Smooth muscle cell (in vitro differentiated cells): ENCODE measurements around the gene SLC51B. TPM values are rescaled to one million over a fixed set of nuclear protein-coding genes. Genes with fewer than 3 reads are reported as not detected.

Source experiments
- DNase-seq: peaks from one replicate; lab custom pipeline; 2025; ENCODE audit not compliant: unreplicated experiment; lab: John Stamatoyannopoulos, UW
- H2AFZ ChIP-seq: fragments of 200-600 bp; sonication (generic); 2 replicates; pipeline ENCODE4 v1.6.0; 2016; ENCODE audit warnings: antibody characterized with exemption, low read depth, mild to moderate bottlenecking
- H3F3A ChIP-seq: fragments of 200-600 bp; sonication (generic); 2 replicates; pipeline ENCODE4 v1.6.0; 2017; ENCODE audit warnings: antibody characterized with exemption, low read depth
- H3K27ac ChIP-seq: fragments of 200-600 bp; sonication (generic); 2 replicates; pipeline ENCODE4 v1.5.1; 2016; ENCODE audit warnings: low read depth, mild to moderate bottlenecking
- H3K27me3 ChIP-seq: fragments of 200-600 bp; sonication (generic); 2 replicates; pipeline ENCODE4 v1.6.1; 2016; ENCODE audit warnings: low read depth, mild to moderate bottlenecking
- H3K36me3 ChIP-seq: fragments of 200-600 bp; sonication (generic); 2 replicates; pipeline ENCODE4 v1.5.1; 2016; ENCODE audit warnings: low read depth
- H3K4me1 ChIP-seq: fragments of 200-600 bp; sonication (generic); 2 replicates; pipeline ENCODE4 v1.5.1; 2016; ENCODE audit warnings: low read depth
- H3K4me2 ChIP-seq: fragments of 200-600 bp; sonication (generic); 2 replicates; pipeline ENCODE4 v1.6.0; 2016; ENCODE audit warnings: mild to moderate bottlenecking
- H3K4me3 ChIP-seq: fragments of 200-600 bp; sonication (generic); 2 replicates; pipeline ENCODE4 v1.5.1; 2016; ENCODE audit warnings: mild to moderate bottlenecking
- H3K79me2 ChIP-seq: fragments of 200-600 bp; sonication (generic); 2 replicates; pipeline ENCODE4 v1.6.0; 2016; ENCODE audit warnings: low read depth, mild to moderate bottlenecking
- H3K9ac ChIP-seq: fragments of 200-600 bp; sonication (generic); 2 replicates; pipeline ENCODE4 v1.6.0; 2016; ENCODE audit warnings: low read depth
- H3K9me3 ChIP-seq: fragments of 200-600 bp; sonication (generic); replicated peaks from 2 replicates; pipeline ENCODE4 v1.5.1; 2016; ENCODE audit warnings: low read depth
- H4K20me1 ChIP-seq: fragments of 200-600 bp; sonication (generic); 2 replicates; pipeline ENCODE4 v1.6.0; 2016; ENCODE audit warnings: low read depth
- CTCF ChIP-seq: fragments of 200-600 bp; sonication (generic); IDR thresholded peaks from 2 replicates; pipeline ENCODE4 v1.5.1; 2017; ENCODE audit warnings: borderline replicate concordance, mild to moderate bottlenecking, antibody characterized with exemption; ENCODE audit not compliant: insufficient read depth, poor library complexity, severe bottlenecking
- WGBS: methylation state at CpG from one replicate; pipeline ENCODE4 v1.1.7; 2016; ENCODE audit warnings: low lambda C conversion rate; 5-methylcytosine and 5-hydroxymethylcytosine counted together
- polyA plus RNA-seq: library from polyadenylated mRNA; unstranded; fragments of >200 nt; fragmentation: Nextera tagmentation; extraction: Ambion mirVana; gene quantifications from 2 replicates; pipeline ENCODE4 v1.2.1, GENCODE V29; 2016
- total RNA-seq: library from RNA; depleted of rRNA; stranded (reverse); fragments of >200 nt; gene quantifications from 2 replicates; pipeline ENCODE4 v1.2.3, GENCODE V29; 2014

The SLC51B gene
- total and polyA plus RNA-seq, 2 experiments from 2014 or later = not detected

- H3K4me3 ChIP-seq = no peak overlapping the region
- no peaks in the 10 kb centered on the region for H4K20me1 ChIP-seq
- TF ChIP-seq CTCF = no peak
- H3K4me2 ChIP-seq = no peak overlapping the region
- H3K36me3 ChIP-seq = peaks cover 24% of the 10 kb centered on the region
- H3K9ac ChIP-seq = no peak overlapping the region
- H3K4me1 ChIP-seq = no peaks in the 10 kb centered on the region
- H3K79me2 ChIP-seq = no peaks in the 10 kb centered on the region
- H3K27ac ChIP-seq = no peak overlapping the region
- DNase-seq = no peak
- H3F3A ChIP-seq = no peaks in the 10 kb centered on the region
- WGBS = 100% methylated on average over 1 of the region's 1 CpG
- H3K9me3 ChIP-seq = no peaks in the 10 kb centered on the region
- no peak overlapping the region for H2AFZ ChIP-seq
- H3K27me3 ChIP-seq = no peaks in the 10 kb centered on the region
Observed at GRCh38 chr15:65020419-65020818, 24.8 kb upstream of the SLC51B start.

GRCh38 chr15:65021488-65021887 lies 23.7 kb upstream of the SLC51B start:
- no peak overlapping the region for H3K4me2 ChIP-seq
- DNase-seq = no peak
- no peak overlapping the region for H2AFZ ChIP-seq
- no peaks in the 10 kb centered on the region for H3F3A ChIP-seq
- no peak overlapping the region for H3K4me3 ChIP-seq
- no peaks in the 10 kb centered on the region for H3K9me3 ChIP-seq
- H4K20me1 ChIP-seq = no peaks in the 10 kb centered on the region
- no peaks in the 10 kb centered on the region for H3K79me2 ChIP-seq
- H3K27ac ChIP-seq = no peak overlapping the region
- peaks cover 18% of the 10 kb centered on the region for H3K36me3 ChIP-seq
- no peak for TF ChIP-seq CTCF
- H3K27me3 ChIP-seq = no peaks in the 10 kb centered on the region
- H3K9ac ChIP-seq = no peak overlapping the region
- no peaks in the 10 kb centered on the region for H3K4me1 ChIP-seq

- no peak overlapping the region for H3K9ac ChIP-seq
- H3K27ac ChIP-seq = no peak overlapping the region
- H3K4me2 ChIP-seq = no peak overlapping the region
- peaks cover 13% of the 10 kb centered on the region for H3K79me2 ChIP-seq
- no peaks in the 10 kb centered on the region for H3K27me3 ChIP-seq
- H4K20me1 ChIP-seq = no peaks in the 10 kb centered on the region
- no peak for TF ChIP-seq CTCF
- 98% methylated on average over 6 of the region's 6 CpGs for whole genome bisulfite sequencing
- H2AFZ ChIP-seq = no peak overlapping the region
- peaks cover 13% of the 10 kb centered on the region for H3K4me1 ChIP-seq
- H3K36me3 ChIP-seq = no peaks in the 10 kb centered on the region
- no peaks in the 10 kb centered on the region for H3F3A ChIP-seq
- no peak for DNase-seq
- H3K9me3 ChIP-seq = no peaks in the 10 kb centered on the region
- no peak overlapping the region for H3K4me3 ChIP-seq
Observed at GRCh38 chr15:65026756-65027155, 18.4 kb upstream of the SLC51B start.

- H3K79me2 ChIP-seq = peaks cover 13% of the 10 kb centered on the region
- H3K36me3 ChIP-seq = no peaks in the 10 kb centered on the region
- WGBS = 97% methylated on average over 1 of the region's 1 CpG
- no peak overlapping the region for H3K9ac ChIP-seq
- H4K20me1 ChIP-seq = no peaks in the 10 kb centered on the region
- H3K27ac ChIP-seq = no peak overlapping the region
- peaks cover 13% of the 10 kb centered on the region for H3K4me1 ChIP-seq
- no peak for DNase-seq
- H3K4me3 ChIP-seq = no peak overlapping the region
- no peak overlapping the region for H2AFZ ChIP-seq
- H3F3A ChIP-seq = no peaks in the 10 kb centered on the region
- no peak for TF ChIP-seq CTCF
- peak overlapping the region; percentile 94 for H3K4me2 ChIP-seq
- H3K27me3 ChIP-seq = no peaks in the 10 kb centered on the region
- H3K9me3 ChIP-seq = no peaks in the 10 kb centered on the region
Observed at GRCh38 chr15:65027593-65027992, 17.6 kb upstream of the SLC51B start.
